ENCODE data around the gene MED9. TPM values are rescaled to one million over a fixed set of nuclear protein-coding genes. Genes with fewer than 3 reads are reported as not detected.

Gene MED9
- total and polyA plus RNA-seq, 2 of the 8 experiments (the other 6 are each of a cell fraction or from before 2014, with no cell fraction given), result 15.8 to 19.7 TPM

DNA sequence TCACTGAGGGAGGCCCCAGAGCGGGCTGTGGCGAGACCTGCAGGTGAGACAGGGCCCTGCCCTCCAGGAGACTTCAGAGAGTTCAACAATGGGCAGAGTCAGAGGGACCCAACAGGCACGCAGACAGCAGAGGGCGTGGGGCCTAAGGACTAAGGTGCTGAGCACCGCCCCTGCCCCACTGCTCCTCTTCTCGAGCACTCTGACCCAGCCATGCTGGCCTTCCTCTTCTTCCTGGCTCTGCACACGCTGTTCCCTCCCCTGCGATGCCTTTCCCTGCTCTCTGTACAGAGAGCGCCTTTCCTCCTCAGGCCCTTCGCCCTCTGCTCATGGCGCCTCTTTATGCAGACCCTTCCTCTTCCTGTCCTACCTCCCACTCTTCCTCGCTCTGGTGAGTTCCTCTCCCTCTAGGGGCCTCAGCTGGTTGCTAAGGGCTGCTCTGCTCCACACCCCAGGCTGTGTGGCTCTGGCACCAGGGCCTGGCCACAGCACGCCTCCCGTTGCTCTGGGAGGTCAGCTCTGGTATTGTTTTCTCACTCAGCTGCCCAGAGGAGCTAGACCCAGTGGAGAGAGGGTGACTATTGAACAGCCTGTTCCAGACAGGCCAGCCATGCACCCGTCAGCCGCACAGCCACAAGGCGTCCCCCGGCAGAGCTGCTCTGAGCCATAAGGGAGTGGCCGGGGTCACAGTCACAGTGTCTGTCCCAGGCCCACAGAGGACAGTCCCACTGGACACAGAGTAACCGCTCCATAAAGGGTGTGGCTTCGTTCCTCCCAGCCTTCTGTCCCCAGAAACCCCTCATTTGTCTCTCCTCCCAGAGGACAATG, 33.0 kb downstream of the MED9 start:
- H3K23me2 ChIP-seq (ENCODE audit: low read depth, low read length), result peaks cover 2% of the 10 kb centered on the region; the same call in 1 of the 2 replicates
- peaks cover 0 to 7% (median 5%) of the 10 kb centered on the region in 4 experiments; a peak in 5 of 7 replicates for H3K4me1 ChIP-seq (replicated peaks in 1 of 4; ENCODE audit: control insufficient read depth in 3 of 4, insufficient read depth in 4 of 4, low read length in 3 of 4)
- H4K91ac ChIP-seq (replicated peaks; ENCODE audit: insufficient read length, low read length), result peak overlapping the region; percentile 17
- no peaks in the 10 kb centered on the region for H3K36me3 ChIP-seq (ENCODE audit: control insufficient read depth in 2 of 4, insufficient read depth in 4 of 4, low read length in 3 of 4)
- peaks cover 0 to 2% of the 10 kb centered on the region in 2 experiments for H4K20me1 ChIP-seq (replicated peaks in 1 of 2; ENCODE audit: control insufficient read depth in 1 of 2, insufficient read depth in 2 of 2, low read length in 2 of 2)
- no peak overlapping the region for H3K4ac ChIP-seq (replicated peaks; ENCODE audit: insufficient read length, low read depth, low read length)
- H4K8ac ChIP-seq (ENCODE audit: extremely low read depth, insufficient read depth, low read length), result no peak overlapping the region
- 91% methylated on average over 21 of the region's 21 CpGs; no CpG with 5 or more reads in 1 of the 2 experiments for WGBS, 2 experiments (ENCODE audit: extremely low coverage in 1 of 2, insufficient coverage in 1 of 2, insufficient read length in 1 of 2, insufficient replicate concordance in 2 of 2, low coverage in 1 of 2, low lambda C conversion rate in 2 of 2, missing lambda C conversion rate in 1 of 2)
- no peak overlapping the region for H3K4me3 ChIP-seq (ENCODE audit: extremely low read depth in 1 of 4, insufficient read depth in 2 of 4, low read depth in 3 of 4, low read length in 4 of 4)
- H3K79me1 ChIP-seq (ENCODE audit: low read depth, low read length), result no peaks in the 10 kb centered on the region
- no peak overlapping the region for H4K5ac ChIP-seq (ENCODE audit: insufficient read length, low read depth, low read length)
- H2AK5ac ChIP-seq (ENCODE audit: low read depth, low read length), result 0 out of 2 replicates have a peak overlapping the region, but pooled peaks have one; percentile 82
- H3K14ac ChIP-seq (ENCODE audit: insufficient read length), result no peak overlapping the region
- FAIRE-seq (no peak), DNase-seq (ENCODE audit: low read depth in 1 of 2, low spot score in 2 of 2) (no peak)
- no peak overlapping the region for H2AFZ ChIP-seq (ENCODE audit: low read length)
- H3K79me2 ChIP-seq (ENCODE audit: control insufficient read depth in 1 of 2, insufficient read depth in 2 of 2, low read length in 2 of 2), result no peaks in the 10 kb centered on the region
- H3K23ac ChIP-seq (ENCODE audit: insufficient read length), result no peak overlapping the region
- no peak overlapping the region for H3K27ac ChIP-seq (ENCODE audit: low read depth, low read length)
- H3K27me3 ChIP-seq (replicated peaks in 1 of 4; ENCODE audit: control insufficient read depth in 3 of 4, extremely low read depth in 1 of 4, insufficient read depth in 3 of 4, low read length in 3 of 4), result no peaks in the 10 kb centered on the region
- H3K4me2 ChIP-seq (ENCODE audit: insufficient read depth in 1 of 2, low read depth in 2 of 2, low read length in 2 of 2), result no peak overlapping the region
- H3K9me3 ChIP-seq (ENCODE audit: insufficient read depth in 2 of 2, low read depth in 1 of 2, low read length in 1 of 2), result no peaks in the 10 kb centered on the region
- H2BK120ac ChIP-seq (replicated peaks; ENCODE audit: low read depth, low read length), result no peak overlapping the region
- POLR2A ChIA-PET (ENCODE audit: partially characterized antibody), result interaction anchor here (3.0 kb wide), 1 partner anchor 13 kb away, joined by 26 read pairs; the partner anchor contains the start of gene RASD1
- no peak overlapping the region for H2BK5ac ChIP-seq (ENCODE audit: low read depth, low read length)
- H2BK12ac ChIP-seq (ENCODE audit: low read depth, low read length), result peak overlapping the region; percentile 39; the same call in 1 of the 2 replicates
- H2BK15ac ChIP-seq (ENCODE audit: low read length), result no peak overlapping the region
- H2BK20ac ChIP-seq (ENCODE audit: low read length), result no peak overlapping the region
- H3K9ac ChIP-seq (replicated peaks in 1 of 4; ENCODE audit: extremely low read depth in 1 of 4, low read depth in 3 of 4, low read length in 3 of 4), result no peak overlapping the region
- CTCF ChIA-PET (ENCODE audit: partially characterized antibody), result interaction anchor here (0.7 to 4.4 kb wide), 12 partner anchors 9 to 122 kb away, joined by 3 to 47 read pairs (median 6); partner anchors contain the start of gene RASD1
- peak overlapping the region; percentile 19; the same call in 1 of the 2 replicates for H3K18ac ChIP-seq (ENCODE audit: extremely low read depth, low read length)
- no peak overlapping the region for H3K56ac ChIP-seq (replicated peaks; ENCODE audit: insufficient read length, low read depth, low read length)
- TF ChIP-seq SP1 (IDR thresholded peaks at IDR 0.05; ENCODE audit: low read depth, low read length), result no peak
- TF ChIP-seq NRF1 (IDR thresholded peaks at IDR 0.05; ENCODE audit: low read depth, low read length), result no peak
